Subcutaneous abdominal adipose tissue (tissue), 5 donors: ENCODE results near the gene OPN1SW.

ENCODE experiments used
- H3K27ac ChIP-seq: one replicate; pipeline ENCODE4 v1.7.0; 2013; ENCODE audit warnings: low read depth, mild to moderate bottlenecking, inconsistent platforms, low read length, moderate library complexity
- H3K27me3 ChIP-seq, 5 donors: one replicate each; pipeline ENCODE4 v1.7.0; 2013; ENCODE audit warnings: low read length in 5 of 5, inconsistent platforms in 1 of 5; ENCODE audit not compliant: control insufficient read depth in 5 of 5, insufficient read depth in 4 of 5
- H3K36me3 ChIP-seq, 5 donors: one replicate each; pipeline ENCODE4 v1.7.0; 2013; ENCODE audit warnings: low read length in 5 of 5; ENCODE audit not compliant: control insufficient read depth in 5 of 5, insufficient read depth in 5 of 5
- H3K4me1 ChIP-seq, 5 donors: one replicate each; pipeline ENCODE4 v1.7.0; 2013; ENCODE audit warnings: low read length in 5 of 5, mild to moderate bottlenecking in 3 of 5, moderate library complexity in 1 of 5; ENCODE audit not compliant: control insufficient read depth in 5 of 5, insufficient read depth in 5 of 5
- H3K4me3 ChIP-seq, 5 donors: one replicate each; pipeline ENCODE4 v1.7.0; 2013; ENCODE audit warnings: low read length in 5 of 5, low read depth in 1 of 5
- H3K9ac ChIP-seq, 5 donors: one replicate each; pipeline ENCODE4 v1.7.0; 2013; ENCODE audit warnings: low read length in 5 of 5, mild to moderate bottlenecking in 4 of 5, moderate library complexity in 3 of 5
- H3K9me3 ChIP-seq, 5 donors: one replicate each; pipeline ENCODE4 v1.7.0; 2013; ENCODE audit warnings: low read length in 5 of 5; ENCODE audit not compliant: control insufficient read depth in 5 of 5
- donor health status: healthy.
- donor health status: healthy.
- donor health status: healthy.
- donor health status: healthy.
- donor health status: healthy.

Gene OPN1SW

DNA sequence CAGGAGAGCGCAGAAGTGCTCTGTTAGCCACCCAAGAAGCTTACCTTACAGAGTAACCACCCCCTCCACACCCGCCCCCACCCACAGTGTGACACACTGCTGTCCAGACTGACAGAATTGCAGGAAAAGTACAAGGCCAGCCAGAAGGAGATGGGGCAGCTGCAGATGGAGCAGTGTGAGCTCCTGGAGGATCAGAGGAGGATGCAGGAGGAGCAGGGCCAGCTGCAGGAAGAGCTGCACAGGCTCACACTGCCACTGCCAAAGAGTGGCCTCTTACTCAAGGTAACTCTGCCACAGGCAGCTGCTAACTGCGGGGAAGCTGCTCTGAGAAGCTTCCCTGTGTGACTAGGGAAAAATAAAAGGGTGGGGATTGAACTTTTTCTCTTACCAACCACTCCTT, 33.8 kb upstream of the OPN1SW start:
- no peak overlapping the region for H3K4me3 ChIP-seq
- no peak overlapping the region for H3K27ac ChIP-seq
- peaks cover 0 to 2% (median 0%) of the 10 kb centered on the region in 5 donors for H3K27me3 ChIP-seq
- H3K9me3 ChIP-seq, result no peaks in the 10 kb centered on the region
- H3K36me3 ChIP-seq, result peaks cover 0 to 8% (median 3%) of the 10 kb centered on the region in 5 donors
- peaks cover 0 to 14% (median 6%) of the 10 kb centered on the region in 5 donors for H3K4me1 ChIP-seq
- H3K9ac ChIP-seq, result no peak overlapping the region

DNA sequence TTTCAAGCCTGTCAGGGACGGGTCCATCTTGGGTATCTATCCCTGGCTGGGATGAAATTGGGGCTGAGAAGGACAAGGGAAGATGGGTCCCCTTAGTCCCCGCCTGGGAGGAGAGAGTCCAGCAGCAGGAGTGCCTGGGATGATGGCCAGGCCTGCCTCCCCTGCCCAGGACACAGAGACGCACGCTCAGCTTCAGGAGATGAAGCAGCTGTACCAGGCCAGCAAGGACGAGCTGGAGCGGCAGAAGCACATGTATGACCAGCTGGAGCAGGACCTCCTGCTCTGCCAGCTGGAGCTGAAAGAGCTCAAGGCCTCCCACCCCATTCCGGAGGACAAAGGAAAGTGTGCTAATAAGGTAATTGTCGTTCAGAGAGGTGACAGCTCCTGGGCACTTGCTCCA, 31.6 kb upstream of the OPN1SW start:
- H3K4me3 ChIP-seq, result no peak overlapping the region
- H3K27me3 ChIP-seq, result peaks cover 0 to 2% (median 0%) of the 10 kb centered on the region in 5 donors
- H3K27ac ChIP-seq, result no peak overlapping the region
- peaks cover 0 to 4% (median 0%) of the 10 kb centered on the region in 5 donors for H3K4me1 ChIP-seq
- peaks cover 0 to 8% (median 3%) of the 10 kb centered on the region in 5 donors for H3K36me3 ChIP-seq
- H3K9me3 ChIP-seq, result no peaks in the 10 kb centered on the region
- no peak overlapping the region for H3K9ac ChIP-seq

DNA sequence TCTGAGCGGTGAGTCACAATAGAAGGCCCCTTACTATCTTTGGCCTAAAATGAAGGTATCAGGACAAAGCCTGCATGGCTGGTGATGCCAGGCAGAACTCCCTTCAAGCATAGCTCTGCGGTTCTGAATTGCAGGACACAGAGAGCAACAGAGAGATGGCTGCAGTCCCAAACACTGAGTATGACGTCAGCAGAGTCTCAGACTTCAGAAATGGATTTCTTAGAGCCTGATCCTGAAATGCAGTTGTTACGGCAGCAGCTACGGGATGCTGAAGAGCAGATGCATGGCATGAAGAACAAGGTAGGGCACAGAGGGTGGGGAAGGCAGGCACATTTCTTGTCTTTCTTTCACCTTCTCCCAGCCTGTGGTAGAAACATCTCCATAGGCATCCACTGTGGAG, 29.6 kb upstream of the OPN1SW start:
- Histone ChIP-seq H3K4me1 (no peaks in the 10 kb centered on the region), H3K27me3 (peaks cover 0 to 2% (median 0%) of the 10 kb centered on the region in 5 donors), H3K4me3 (no peak overlapping the region), H3K9me3 (no peaks in the 10 kb centered on the region), H3K9ac (no peak overlapping the region), H3K27ac (no peak overlapping the region), H3K36me3 (peaks cover 0 to 8% (median 3%) of the 10 kb centered on the region in 5 donors)

DNA sequence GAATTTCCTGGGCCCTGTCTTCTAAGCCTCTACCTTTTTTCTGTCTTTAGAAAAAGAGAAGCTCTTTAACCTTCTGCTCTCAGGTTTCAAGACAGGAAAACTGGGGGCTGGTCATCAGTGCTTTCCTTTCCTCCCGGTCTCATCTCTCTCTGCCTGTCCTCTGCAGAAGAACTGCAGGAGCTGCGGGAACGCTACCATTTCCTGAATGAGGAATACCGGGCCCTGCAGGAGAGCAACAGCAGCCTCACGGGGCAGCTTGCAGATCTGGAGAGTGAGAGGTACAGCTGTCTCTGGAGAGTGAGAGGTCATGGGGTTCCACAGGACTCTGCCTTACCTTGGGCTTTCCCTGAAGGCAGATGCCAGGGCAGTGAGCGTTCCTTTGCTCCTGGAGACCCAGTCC, 28.9 kb upstream of the OPN1SW start:
- Histone ChIP-seq H3K36me3 (peaks cover 0 to 8% (median 3%) of the 10 kb centered on the region in 5 donors), H3K4me1 (no peaks in the 10 kb centered on the region), H3K4me3 (no peak overlapping the region), H3K27me3 (peaks cover 0 to 2% (median 0%) of the 10 kb centered on the region in 5 donors), H3K27ac (no peak overlapping the region), H3K9ac (no peak overlapping the region), H3K9me3 (no peaks in the 10 kb centered on the region)

DNA sequence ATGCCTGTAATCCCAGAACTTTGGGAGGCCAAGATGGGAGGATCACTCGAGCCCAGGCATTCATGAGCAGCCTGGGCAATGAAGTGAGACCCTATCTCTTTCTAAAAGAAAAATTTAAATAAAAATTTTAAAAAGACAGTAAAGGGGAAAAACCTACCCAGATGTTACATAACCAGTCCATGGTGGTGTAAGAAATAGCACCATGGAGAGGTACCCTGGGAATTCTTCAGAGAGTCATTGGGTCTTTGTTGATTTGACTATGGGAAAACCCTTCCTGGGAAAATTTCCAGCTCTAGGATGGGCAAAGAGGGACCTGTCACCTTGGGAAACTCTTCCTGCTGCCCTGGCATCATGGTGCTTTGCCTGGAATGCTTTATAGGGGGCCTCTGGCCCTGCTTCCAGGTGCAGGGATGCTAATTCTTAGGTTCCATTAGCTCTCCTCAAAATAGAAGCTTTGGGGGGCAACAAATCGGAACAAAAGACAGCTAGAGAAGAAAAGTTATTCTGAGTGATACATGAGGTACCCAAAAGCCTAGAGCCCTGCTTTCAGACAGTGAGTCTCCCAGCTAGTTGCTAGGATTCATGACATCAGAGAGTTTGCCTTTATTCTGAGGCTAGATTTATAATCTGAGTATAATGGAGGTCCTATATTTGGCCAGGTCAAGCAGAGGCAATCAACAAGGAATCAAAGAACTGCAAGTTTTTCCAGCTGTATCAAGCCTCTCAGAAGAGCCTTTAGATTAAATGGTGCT, 26.2 kb upstream of the OPN1SW start:
- H3K4me1 ChIP-seq, result no peaks in the 10 kb centered on the region
- no peaks in the 10 kb centered on the region for H3K9me3 ChIP-seq
- H3K9ac ChIP-seq, result no peak overlapping the region
- H3K36me3 ChIP-seq, result peaks cover 0 to 5% (median 3%) of the 10 kb centered on the region in 5 donors
- H3K4me3 ChIP-seq, result no peak overlapping the region
- H3K27ac ChIP-seq, result no peak overlapping the region
- peaks cover 0 to 2% (median 0%) of the 10 kb centered on the region in 5 donors for H3K27me3 ChIP-seq

DNA sequence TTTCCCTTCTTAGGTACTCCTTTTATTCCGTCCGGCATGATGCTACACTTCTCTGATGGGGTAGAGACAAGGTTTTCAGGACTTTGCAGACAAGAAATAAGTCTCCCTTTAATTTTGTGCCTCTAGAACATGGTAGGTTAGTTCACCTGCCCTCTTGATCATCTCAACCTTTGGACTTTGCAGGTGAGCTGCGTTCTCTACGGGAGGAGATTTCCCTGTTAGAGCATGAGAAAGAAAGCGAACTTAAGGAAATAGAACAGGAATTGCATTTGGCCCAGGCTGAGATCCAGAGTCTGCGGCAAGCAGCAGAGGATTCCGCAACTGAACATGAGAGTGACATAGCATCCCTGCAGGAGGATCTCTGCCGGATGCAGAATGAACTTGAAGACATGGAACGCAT, 25.4 kb upstream of the OPN1SW start:
- peaks cover 0 to 5% (median 3%) of the 10 kb centered on the region in 5 donors for H3K36me3 ChIP-seq
- H3K27me3 ChIP-seq, result no peaks in the 10 kb centered on the region
- no peaks in the 10 kb centered on the region for H3K4me1 ChIP-seq
- H3K4me3 ChIP-seq, result no peak overlapping the region
- no peak overlapping the region for H3K27ac ChIP-seq
- H3K9me3 ChIP-seq, result no peaks in the 10 kb centered on the region
- no peak overlapping the region for H3K9ac ChIP-seq

DNA sequence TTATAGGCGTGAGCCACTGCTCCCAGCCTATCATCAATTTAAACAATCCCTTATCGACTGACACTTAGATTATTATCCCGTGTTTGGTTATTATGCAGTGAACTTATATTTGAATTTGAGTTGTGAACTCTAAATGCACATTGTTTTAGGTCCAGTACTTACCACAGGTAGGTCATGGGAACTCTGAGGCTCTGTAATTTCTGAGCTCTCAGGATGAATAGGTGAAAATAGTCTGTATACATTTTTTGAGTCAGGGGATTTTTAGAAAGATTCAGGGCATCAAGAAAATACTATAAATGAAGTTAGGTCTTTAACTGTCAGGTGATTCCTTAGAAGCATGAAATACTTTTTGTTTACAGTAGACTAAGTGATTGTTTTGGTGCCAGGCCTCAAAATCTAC, 25.0 kb upstream of the OPN1SW start:
- no peaks in the 10 kb centered on the region for H3K27me3 ChIP-seq
- H3K9ac ChIP-seq, result no peak overlapping the region
- peaks cover 0 to 4% (median 3%) of the 10 kb centered on the region in 5 donors for H3K36me3 ChIP-seq
- no peaks in the 10 kb centered on the region for H3K9me3 ChIP-seq
- H3K4me3 ChIP-seq, result no peak overlapping the region
- H3K27ac ChIP-seq, result no peak overlapping the region
- no peaks in the 10 kb centered on the region for H3K4me1 ChIP-seq

DNA sequence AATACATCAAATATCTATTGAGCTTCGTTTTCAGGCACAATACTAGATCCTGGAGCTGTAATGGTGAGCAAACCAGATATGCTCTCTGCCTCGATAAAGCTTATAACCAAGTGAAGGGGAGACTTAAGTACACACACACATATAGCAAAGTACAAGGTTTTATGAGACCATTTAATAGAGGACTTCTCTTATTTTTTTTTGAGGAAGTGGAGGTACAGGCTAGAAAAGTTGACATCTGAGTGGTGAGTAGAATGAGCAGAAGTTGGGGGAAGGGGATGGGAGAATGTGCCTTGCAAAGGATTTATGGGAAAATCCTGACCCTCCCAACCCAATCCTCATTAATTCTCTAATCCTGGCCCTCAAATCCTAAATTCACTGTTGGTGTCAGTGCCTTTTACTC, 23.9 kb upstream of the OPN1SW start:
- H3K4me1 ChIP-seq, result no peaks in the 10 kb centered on the region
- no peak overlapping the region for H3K4me3 ChIP-seq
- no peaks in the 10 kb centered on the region for H3K9me3 ChIP-seq
- H3K36me3 ChIP-seq, result no peaks in the 10 kb centered on the region
- H3K9ac ChIP-seq, result no peak overlapping the region
- no peak overlapping the region for H3K27ac ChIP-seq
- H3K27me3 ChIP-seq, result no peaks in the 10 kb centered on the region

DNA sequence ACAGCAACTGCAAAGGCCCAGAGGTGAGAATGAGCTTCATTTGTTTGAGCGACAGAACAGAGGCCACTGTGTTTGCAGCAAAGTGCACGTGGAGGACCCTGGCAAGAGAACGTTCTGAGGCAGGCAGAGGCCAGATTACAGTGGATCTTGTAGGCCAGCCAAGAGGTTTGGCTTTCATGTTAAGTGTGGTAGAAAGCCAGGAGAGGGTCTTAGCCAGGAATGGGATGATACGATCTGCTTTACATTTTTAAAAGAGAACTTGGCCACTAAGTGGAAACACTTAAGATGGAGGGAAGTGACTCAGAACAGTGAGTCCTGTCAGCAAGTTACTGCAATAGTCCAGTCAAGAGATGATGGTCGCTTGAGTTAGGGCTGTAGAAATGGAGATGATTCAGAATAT, 20.7 kb upstream of the OPN1SW start:
- peaks cover 0 to 8% (median 0%) of the 10 kb centered on the region in 5 donors for H3K27me3 ChIP-seq
- H3K9ac ChIP-seq, result no peak overlapping the region
- no peak overlapping the region for H3K27ac ChIP-seq
- no peaks in the 10 kb centered on the region for H3K36me3 ChIP-seq
- no peaks in the 10 kb centered on the region for H3K9me3 ChIP-seq
- H3K4me1 ChIP-seq, result peaks cover 0 to 17% (median 13%) of the 10 kb centered on the region in 5 donors
- H3K4me3 ChIP-seq, result no peak overlapping the region

DNA sequence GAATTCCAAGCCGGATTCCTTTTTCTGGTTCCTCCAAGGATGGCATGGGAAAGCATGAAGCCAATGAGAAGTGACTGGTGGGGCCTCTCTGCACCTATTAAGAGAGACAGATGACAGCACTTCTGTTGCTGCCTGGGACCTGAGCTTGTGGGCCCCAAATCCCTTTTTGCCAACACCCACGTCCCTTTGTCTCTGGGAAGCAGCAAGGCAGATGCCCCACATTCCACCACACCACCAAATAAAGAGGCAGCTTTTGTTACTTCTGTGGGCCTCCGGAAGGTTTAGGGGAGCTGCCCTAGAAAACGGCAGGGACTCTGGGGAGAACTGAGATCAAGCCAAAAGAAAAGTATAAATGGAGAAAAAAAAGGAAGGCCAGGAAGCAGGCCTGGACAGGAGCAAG, 19.5 kb upstream of the OPN1SW start:
- Histone ChIP-seq H3K4me1 (peaks cover 0 to 24% (median 21%) of the 10 kb centered on the region in 5 donors), H3K4me3 (no peak overlapping the region), H3K36me3 (no peaks in the 10 kb centered on the region), H3K9ac (no peak overlapping the region), H3K27ac (no peak overlapping the region), H3K9me3 (no peaks in the 10 kb centered on the region), H3K27me3 (peaks cover 0 to 8% (median 0%) of the 10 kb centered on the region in 5 donors)
